Measurements from ENCODE around the gene ADGRD1.

ADGRD1 gene

DNA sequence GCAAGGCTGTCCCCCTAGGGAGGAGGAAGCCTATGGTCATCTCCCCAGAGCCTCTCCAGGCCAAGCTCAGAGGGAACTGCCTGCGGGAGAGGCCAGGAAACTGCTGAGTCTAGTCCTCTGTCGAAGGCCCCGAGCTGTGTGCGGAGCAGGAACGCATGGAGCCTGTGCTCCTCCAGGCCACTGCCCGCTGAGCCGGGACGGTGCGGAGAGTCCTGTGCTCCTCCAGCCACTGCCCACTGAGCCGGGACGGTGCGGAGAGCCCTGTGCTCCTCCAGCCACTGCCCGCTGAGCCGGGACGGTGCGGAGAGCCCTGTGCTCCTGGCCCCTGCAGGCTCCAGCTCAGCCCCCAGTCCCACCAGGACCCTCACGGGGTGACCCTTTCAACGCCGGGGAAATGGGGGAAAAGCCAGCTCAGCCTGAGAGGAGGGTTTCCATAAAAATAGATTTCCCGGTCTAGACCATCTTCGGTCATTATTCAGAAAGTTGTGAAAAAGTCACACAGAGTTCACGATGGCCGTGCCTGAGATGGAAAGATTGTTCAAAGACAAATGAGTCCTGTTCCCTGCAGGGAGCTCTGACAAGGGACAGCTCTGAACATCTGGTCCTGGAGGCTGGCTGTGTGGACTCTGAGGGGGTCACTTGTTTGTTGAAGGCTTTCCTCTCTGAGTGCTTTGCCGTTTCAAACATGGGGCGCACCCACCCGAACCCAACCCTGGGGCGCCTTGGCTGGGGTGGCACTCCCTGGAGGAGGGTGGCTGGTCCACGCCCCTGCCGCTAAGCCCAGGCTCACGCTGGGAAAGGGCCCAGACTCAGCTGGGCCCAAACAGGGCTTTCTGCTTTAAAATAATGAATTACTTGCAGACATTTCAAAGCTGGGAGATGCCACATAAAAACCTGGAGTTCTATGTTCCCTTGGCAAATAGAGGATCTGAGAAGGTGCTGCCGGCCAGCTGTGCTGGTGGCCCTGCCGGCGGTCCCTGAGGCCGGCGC is 85.5 kb downstream of the ADGRD1 start:
- Histone ChIP-seq H3K27me3 (ENCODE audit: insufficient read depth, low read length) (no peaks in the 10 kb centered on the region), H3K4me3 (ENCODE audit: low read depth, low read length) (no peak overlapping the region), H4K8ac (ENCODE audit: low read depth, low read length) (no peak overlapping the region), H2BK12ac (ENCODE audit: low read length) (no peak overlapping the region), H3K18ac (ENCODE audit: low read length) (no peak overlapping the region), H3K27ac (ENCODE audit: low read depth, low read length) (no peak overlapping the region), H3K23ac (ENCODE audit: low read length) (no peak overlapping the region), H4K91ac (ENCODE audit: low read depth, low read length) (no peak overlapping the region), H3K79me1 (ENCODE audit: low read length) (no peaks in the 10 kb centered on the region), H3K36me3 (ENCODE audit: control insufficient read depth in 1 of 2, insufficient read depth in 2 of 2, low read length in 2 of 2) (no peaks in the 10 kb centered on the region), H3K79me2 (ENCODE audit: control insufficient read depth, insufficient read depth, low read length, poor library complexity) (no peaks in the 10 kb centered on the region), H3K4me2 (ENCODE audit: low read length) (no peak overlapping the region), H2BK120ac (ENCODE audit: insufficient read depth, low read length, poor library complexity) (no peak overlapping the region), H3K9ac (ENCODE audit: low read length) (no peak overlapping the region), H3K9me3 (ENCODE audit: insufficient read depth, low read depth, low read length) (peaks cover 6% of the 10 kb centered on the region), H4K12ac (ENCODE audit: low read depth, low read length) (no peak overlapping the region), H3K4ac (ENCODE audit: low read depth, low read length) (no peak overlapping the region), H3K14ac (ENCODE audit: low read length) (no peak overlapping the region), H2AFZ (ENCODE audit: insufficient read depth, low read length, poor library complexity) (no peak overlapping the region), H3K4me1 (ENCODE audit: control insufficient read depth in 1 of 2, insufficient read depth in 2 of 2, low read length in 2 of 2) (peaks cover 0 to 3% of the 10 kb centered on the region in 2 experiments), H2AK5ac (ENCODE audit: low read length) (no peak overlapping the region), H2BK5ac (ENCODE audit: low read depth, low read length, poor library complexity) (no peak overlapping the region)
- no peak for DNase-seq
- WGBS (ENCODE audit: extremely low coverage, insufficient coverage, insufficient read length) = no CpG with 5 or more reads among the region's 35 CpGs

GRCh38 chr12:131040491-131040890 is 86.8 kb downstream of the ADGRD1 start:
- Histone ChIP-seq H2BK5ac (ENCODE audit: low read depth, low read length, poor library complexity) (no peak overlapping the region), H4K12ac (ENCODE audit: low read depth, low read length) (no peak overlapping the region), H3K4ac (ENCODE audit: low read depth, low read length) (no peak overlapping the region), H3K4me3 (ENCODE audit: low read depth, low read length) (no peak overlapping the region), H3K23ac (ENCODE audit: low read length) (no peak overlapping the region), H3K36me3 (ENCODE audit: control insufficient read depth in 1 of 2, insufficient read depth in 2 of 2, low read length in 2 of 2) (no peaks in the 10 kb centered on the region), H2BK120ac (ENCODE audit: insufficient read depth, low read length, poor library complexity) (no peak overlapping the region), H3K27me3 (ENCODE audit: insufficient read depth, low read length) (no peaks in the 10 kb centered on the region), H3K27ac (ENCODE audit: low read depth, low read length) (no peak overlapping the region), H3K14ac (ENCODE audit: low read length) (no peak overlapping the region), H3K79me1 (ENCODE audit: low read length) (no peaks in the 10 kb centered on the region), H3K9ac (ENCODE audit: low read length) (no peak overlapping the region), H3K4me2 (ENCODE audit: low read length) (no peak overlapping the region), H2AK5ac (ENCODE audit: low read length) (no peak overlapping the region), H3K79me2 (ENCODE audit: control insufficient read depth, insufficient read depth, low read length, poor library complexity) (no peaks in the 10 kb centered on the region), H2AFZ (ENCODE audit: insufficient read depth, low read length, poor library complexity) (no peak overlapping the region), H4K8ac (ENCODE audit: low read depth, low read length) (no peak overlapping the region), H3K4me1 (ENCODE audit: control insufficient read depth in 1 of 2, insufficient read depth in 2 of 2, low read length in 2 of 2) (no peaks in the 10 kb centered on the region), H2BK12ac (ENCODE audit: low read length) (no peak overlapping the region), H4K91ac (ENCODE audit: low read depth, low read length) (no peak overlapping the region), H3K9me3 (ENCODE audit: insufficient read depth, low read depth, low read length) (peaks cover 6% of the 10 kb centered on the region), H3K18ac (ENCODE audit: low read length) (no peak overlapping the region)
- no CpG with 5 or more reads among the region's 11 CpGs for WGBS (ENCODE audit: extremely low coverage, insufficient coverage, insufficient read length)
- DNase-seq = no peak

DNA sequence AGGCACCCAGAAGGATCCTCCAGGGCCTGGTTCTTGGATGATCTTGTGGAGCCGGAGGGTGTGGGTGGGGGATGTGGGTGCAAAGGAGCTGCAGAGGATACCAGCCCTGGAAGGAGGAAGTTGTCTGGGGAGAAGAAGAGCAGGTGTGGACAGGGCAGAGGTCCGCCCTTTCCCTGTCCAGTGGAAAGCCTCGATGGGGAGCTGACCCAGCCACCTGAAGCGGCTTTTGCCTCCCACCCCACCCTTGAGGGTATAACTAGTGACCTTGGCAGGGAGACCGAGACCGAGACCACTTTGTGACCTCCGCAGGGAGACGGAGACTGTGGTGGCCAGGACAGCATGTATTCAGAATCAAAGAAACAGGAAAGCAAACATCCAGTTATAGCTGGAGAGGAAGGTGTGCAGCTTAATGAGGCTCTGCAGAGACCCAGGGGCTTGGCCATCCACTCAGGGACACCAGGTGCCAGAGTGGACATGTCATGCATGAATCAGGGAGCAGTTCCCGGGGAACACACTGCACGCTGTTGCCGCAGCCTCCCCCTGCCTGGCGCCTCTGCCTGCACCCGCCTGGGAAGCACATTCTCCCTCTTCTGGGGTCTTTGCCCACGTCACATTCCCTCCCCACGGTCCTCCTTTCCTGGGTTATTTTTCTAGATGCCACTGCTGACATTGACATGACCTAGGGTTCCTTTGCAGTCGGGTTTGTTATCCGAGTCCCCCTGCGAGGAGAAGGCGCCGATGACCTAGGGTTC is 87.7 kb downstream of the ADGRD1 start:
- Histone ChIP-seq H2AFZ (ENCODE audit: insufficient read depth, low read length, poor library complexity) (no peak overlapping the region), H2BK5ac (ENCODE audit: low read depth, low read length, poor library complexity) (no peak overlapping the region), H3K23ac (ENCODE audit: low read length) (no peak overlapping the region), H3K4me1 (ENCODE audit: control insufficient read depth in 1 of 2, insufficient read depth in 2 of 2, low read length in 2 of 2) (no peaks in the 10 kb centered on the region), H2BK120ac (ENCODE audit: insufficient read depth, low read length, poor library complexity) (no peak overlapping the region), H3K18ac (ENCODE audit: low read length) (no peak overlapping the region), H3K79me1 (ENCODE audit: low read length) (no peaks in the 10 kb centered on the region), H3K79me2 (ENCODE audit: control insufficient read depth, insufficient read depth, low read length, poor library complexity) (no peaks in the 10 kb centered on the region), H3K27me3 (ENCODE audit: insufficient read depth, low read length) (no peaks in the 10 kb centered on the region), H4K8ac (ENCODE audit: low read depth, low read length) (no peak overlapping the region), H3K9me3 (ENCODE audit: insufficient read depth, low read depth, low read length) (peaks cover 2% of the 10 kb centered on the region), H4K91ac (ENCODE audit: low read depth, low read length) (no peak overlapping the region), H2BK12ac (ENCODE audit: low read length) (no peak overlapping the region), H3K14ac (ENCODE audit: low read length) (no peak overlapping the region), H4K12ac (ENCODE audit: low read depth, low read length) (no peak overlapping the region), H3K36me3 (ENCODE audit: control insufficient read depth in 1 of 2, insufficient read depth in 2 of 2, low read length in 2 of 2) (no peaks in the 10 kb centered on the region), H3K27ac (ENCODE audit: low read depth, low read length) (no peak overlapping the region), H3K4ac (ENCODE audit: low read depth, low read length) (no peak overlapping the region), H2AK5ac (ENCODE audit: low read length) (no peak overlapping the region), H3K4me2 (ENCODE audit: low read length) (no peak overlapping the region), H3K9ac (ENCODE audit: low read length) (no peak overlapping the region), H3K4me3 (ENCODE audit: low read depth, low read length) (no peak overlapping the region)
- DNase-seq = no peak
- no CpG with 5 or more reads among the region's 20 CpGs for WGBS (ENCODE audit: extremely low coverage, insufficient coverage, insufficient read length)

DNA sequence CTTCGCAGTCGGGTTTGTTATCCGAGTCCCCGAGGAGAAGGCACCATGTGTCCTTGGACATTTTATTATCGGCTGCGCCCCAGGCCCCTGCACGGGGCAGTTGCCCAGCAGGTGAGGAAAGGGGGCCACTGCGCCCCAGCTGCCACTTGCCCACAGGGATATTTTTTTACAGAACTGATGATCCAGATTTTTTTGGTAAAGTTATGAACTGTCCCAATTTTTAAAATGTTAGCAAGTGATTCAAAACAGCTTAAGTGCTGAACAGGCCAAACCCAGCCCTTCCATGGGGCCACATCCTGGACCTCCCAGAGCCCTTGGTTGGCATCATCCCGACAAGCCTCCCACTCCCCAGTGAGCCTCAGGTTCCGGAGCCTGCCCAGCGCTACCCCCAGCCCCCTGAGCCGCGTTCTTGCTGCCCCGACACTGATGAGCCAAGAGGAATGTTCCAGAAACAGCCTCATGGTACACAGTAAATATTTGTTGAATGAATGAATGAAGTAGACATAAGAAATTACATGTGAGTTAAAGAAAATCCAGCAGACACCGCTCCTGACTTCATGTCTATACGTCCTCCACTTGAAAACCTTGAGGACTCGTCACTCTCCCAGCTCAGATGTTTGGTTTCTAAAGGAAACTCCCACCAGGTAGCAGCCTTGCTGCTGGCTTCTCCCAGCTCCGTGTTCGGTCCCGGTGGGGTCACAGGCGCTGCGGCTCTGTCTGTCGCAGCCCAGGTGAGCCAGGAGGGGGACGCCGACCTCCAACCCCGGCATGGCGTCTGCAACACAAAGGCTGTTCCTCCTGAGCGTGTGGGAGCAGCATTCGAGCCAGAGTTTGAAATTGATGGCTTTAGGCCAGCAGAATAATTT is 88.5 kb downstream of the ADGRD1 start:
- Histone ChIP-seq H4K91ac (ENCODE audit: low read depth, low read length) (no peak overlapping the region), H3K4me1 (ENCODE audit: control insufficient read depth in 1 of 2, insufficient read depth in 2 of 2, low read length in 2 of 2) (no peaks in the 10 kb centered on the region), H3K14ac (ENCODE audit: low read length) (no peak overlapping the region), H3K23ac (ENCODE audit: low read length) (no peak overlapping the region), H2BK120ac (ENCODE audit: insufficient read depth, low read length, poor library complexity) (no peak overlapping the region), H2AK5ac (ENCODE audit: low read length) (no peak overlapping the region), H3K4me2 (ENCODE audit: low read length) (no peak overlapping the region), H3K36me3 (ENCODE audit: control insufficient read depth in 1 of 2, insufficient read depth in 2 of 2, low read length in 2 of 2) (no peaks in the 10 kb centered on the region), H3K18ac (ENCODE audit: low read length) (no peak overlapping the region), H3K79me2 (ENCODE audit: control insufficient read depth, insufficient read depth, low read length, poor library complexity) (no peaks in the 10 kb centered on the region), H3K9me3 (ENCODE audit: insufficient read depth, low read depth, low read length) (no peaks in the 10 kb centered on the region), H3K27me3 (ENCODE audit: insufficient read depth, low read length) (no peaks in the 10 kb centered on the region), H2BK5ac (ENCODE audit: low read depth, low read length, poor library complexity) (no peak overlapping the region), H2BK12ac (ENCODE audit: low read length) (no peak overlapping the region), H3K9ac (ENCODE audit: low read length) (no peak overlapping the region), H4K12ac (ENCODE audit: low read depth, low read length) (no peak overlapping the region), H3K4me3 (ENCODE audit: low read depth, low read length) (no peak overlapping the region), H4K8ac (ENCODE audit: low read depth, low read length) (no peak overlapping the region), H3K27ac (ENCODE audit: low read depth, low read length) (no peak overlapping the region), H2AFZ (ENCODE audit: insufficient read depth, low read length, poor library complexity) (no peak overlapping the region), H3K79me1 (ENCODE audit: low read length) (no peaks in the 10 kb centered on the region), H3K4ac (ENCODE audit: low read depth, low read length) (no peak overlapping the region)
- WGBS (ENCODE audit: extremely low coverage, insufficient coverage, insufficient read length) = no CpG with 5 or more reads among the region's 29 CpGs
- DNase-seq = no peak

Measured in trophoblast cell (in vitro differentiated cells and primary cell).